ENCODE measurements around the gene ROR2.

Gene ROR2

GRCh38 chr9:91923145-91923544 is 26.9 kb downstream of the ROR2 start:
- no peak for TF ChIP-seq CTCF (IDR thresholded peaks at IDR 0.05)
- no peak overlapping the region for H3K27ac ChIP-seq

GRCh38 chr9:91921371-91921770 is 28.7 kb downstream of the ROR2 start:
- TF ChIP-seq CTCF (IDR thresholded peaks at IDR 0.05) (no peak), ZFX (IDR thresholded peaks at IDR 0.05; ENCODE audit: borderline replicate concordance) (no peak)
- no peak overlapping the region for H3K27ac ChIP-seq

- TF ChIP-seq ZFX (IDR thresholded peaks at IDR 0.05; ENCODE audit: borderline replicate concordance) (no peak), CTCF (IDR thresholded peaks at IDR 0.05) (no peak)
- H3K27ac ChIP-seq, result no peak overlapping the region
Measured at GRCh38 chr9:91920630-91921350, 29.2 kb downstream of the ROR2 start.

GRCh38 chr9:91919621-91920020 is 30.4 kb downstream of the ROR2 start:
- no peak overlapping the region for H3K27ac ChIP-seq
- TF ChIP-seq CTCF (IDR thresholded peaks at IDR 0.05), result no peak
- no peak for TF ChIP-seq ZFX (IDR thresholded peaks at IDR 0.05; ENCODE audit: borderline replicate concordance)

GRCh38 chr9:91917436-91917835 is 32.6 kb downstream of the ROR2 start:
- TF ChIP-seq CTCF (IDR thresholded peaks at IDR 0.05), result no peak
- no peak for TF ChIP-seq ZFX (IDR thresholded peaks at IDR 0.05; ENCODE audit: borderline replicate concordance)
- no peak overlapping the region for H3K27ac ChIP-seq

GRCh38 chr9:91915524-91916263 is 34.3 kb downstream of the ROR2 start:
- no peak overlapping the region for H3K27ac ChIP-seq
- TF ChIP-seq CTCF (IDR thresholded peaks at IDR 0.05) (no peak), ZFX (IDR thresholded peaks at IDR 0.05; ENCODE audit: borderline replicate concordance) (no peak)

- TF ChIP-seq CTCF (IDR thresholded peaks at IDR 0.05), result no peak
- no peak for TF ChIP-seq ZFX (IDR thresholded peaks at IDR 0.05; ENCODE audit: borderline replicate concordance)
- H3K27ac ChIP-seq, result no peak overlapping the region
Measured at GRCh38 chr9:91914937-91915336, 35.1 kb downstream of the ROR2 start.

Data from 22Rv1 (cell line).